ENCODE measurements around the gene SH3GLB2.
"Not testable (repeated sequence)": the region's sequence is repeated elsewhere in the genome, so short reads cannot be mapped to it uniquely, and the experiment has no call there.

SH3GLB2 gene

DNA sequence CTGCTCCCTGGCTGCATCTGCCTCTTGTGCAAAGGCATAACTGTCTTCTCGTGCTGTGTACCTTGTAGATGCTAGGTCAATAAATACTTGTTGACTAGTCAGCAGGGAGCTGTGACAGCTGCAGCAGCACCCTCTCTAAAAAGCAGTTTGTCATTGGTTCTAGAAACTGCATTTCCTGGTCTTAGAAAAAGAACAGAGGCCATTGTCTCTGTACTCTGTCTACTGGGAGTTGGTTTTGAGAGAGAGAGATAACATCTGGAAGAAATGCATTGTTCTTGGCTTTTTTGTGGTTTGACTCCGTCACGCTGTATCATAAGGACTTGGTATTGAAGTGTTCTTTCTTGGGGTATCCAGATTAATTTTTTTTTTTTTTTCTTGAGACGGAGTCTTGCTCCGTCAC, 32.3 kb downstream of the SH3GLB2 start:
- no peak overlapping the region for H3K4me3 ChIP-seq (ENCODE audit: low read length in 2 of 2)
- H3K9me3 ChIP-seq (ENCODE audit: control insufficient read depth in 2 of 2, low read length in 2 of 2) = no peaks in the 10 kb centered on the region
- H3K27me3 ChIP-seq (ENCODE audit: control insufficient read depth in 1 of 2, insufficient read depth in 2 of 2, low read length in 2 of 2) = no peaks in the 10 kb centered on the region
- H3K27ac ChIP-seq (ENCODE audit: low read length) = no peak overlapping the region
- no peak overlapping the region for H3K9ac ChIP-seq (ENCODE audit: low read length in 2 of 2)
- H3K36me3 ChIP-seq (ENCODE audit: control insufficient read depth in 2 of 2, insufficient read depth in 2 of 2, low read length in 2 of 2) = peaks cover 58 to 60% of the 10 kb centered on the region in 2 donors
- H3K4me1 ChIP-seq (ENCODE audit: control insufficient read depth, insufficient read depth, low read length) = no peaks in the 10 kb centered on the region

DNA sequence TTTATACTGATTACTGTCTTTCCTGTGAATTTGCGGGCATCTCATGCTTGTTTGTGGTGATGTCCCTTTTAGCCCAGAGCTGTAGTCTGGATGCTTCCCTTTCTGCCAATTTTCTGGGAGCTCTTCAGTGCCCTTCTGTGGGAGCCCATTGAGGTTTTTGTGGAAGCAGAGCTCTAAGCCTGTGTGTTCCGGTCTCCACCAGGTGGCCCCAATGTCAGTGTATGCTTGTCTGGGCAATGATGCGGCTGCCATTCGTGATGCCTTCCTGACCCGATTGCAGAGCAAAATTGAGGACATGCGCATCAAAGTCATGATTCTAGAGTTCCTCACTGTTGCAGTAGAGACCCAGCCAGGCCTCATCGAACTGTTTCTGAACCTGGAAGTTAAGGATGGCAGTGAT, 35.1 kb downstream of the SH3GLB2 start:
- Histone ChIP-seq H3K36me3 (ENCODE audit: control insufficient read depth in 2 of 2, insufficient read depth in 2 of 2, low read length in 2 of 2) (peaks cover 45 to 46% of the 10 kb centered on the region in 2 donors), H3K9ac (ENCODE audit: low read length in 2 of 2) (no peak overlapping the region), H3K4me1 (ENCODE audit: control insufficient read depth, insufficient read depth, low read length) (no peaks in the 10 kb centered on the region), H3K4me3 (ENCODE audit: low read length in 2 of 2) (no peak overlapping the region), H3K27me3 (ENCODE audit: control insufficient read depth in 1 of 2, insufficient read depth in 2 of 2, low read length in 2 of 2) (no peaks in the 10 kb centered on the region), H3K9me3 (ENCODE audit: control insufficient read depth in 2 of 2, low read length in 2 of 2) (no peaks in the 10 kb centered on the region), H3K27ac (ENCODE audit: low read length) (no peak overlapping the region)

DNA sequence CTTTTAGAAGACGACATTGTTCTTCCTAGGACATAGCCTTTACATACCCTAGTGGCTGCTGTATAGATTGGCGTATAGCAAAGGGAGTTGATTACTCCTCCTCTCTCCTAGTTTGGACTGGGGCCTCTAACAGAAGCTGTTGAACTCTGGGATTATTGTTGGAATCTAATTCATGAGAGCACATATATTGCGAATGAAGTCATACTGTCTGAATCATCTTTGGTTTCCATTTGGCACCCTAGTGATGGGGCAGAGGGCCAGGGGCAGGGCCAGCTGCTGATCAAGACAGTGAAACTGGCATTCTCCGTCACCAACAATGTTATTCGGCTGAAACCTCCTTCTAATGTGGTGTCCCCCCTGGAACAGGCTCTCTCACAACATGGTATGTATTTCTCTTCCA, 40.3 kb downstream of the SH3GLB2 start:
- Histone ChIP-seq H3K36me3 (ENCODE audit: control insufficient read depth in 2 of 2, insufficient read depth in 2 of 2, low read length in 2 of 2) (peaks cover 26 to 39% of the 10 kb centered on the region in 2 donors), H3K9me3 (ENCODE audit: control insufficient read depth in 2 of 2, low read length in 2 of 2) (no peaks in the 10 kb centered on the region), H3K27me3 (ENCODE audit: control insufficient read depth in 1 of 2, insufficient read depth in 2 of 2, low read length in 2 of 2) (no peaks in the 10 kb centered on the region), H3K4me3 (ENCODE audit: low read length in 2 of 2) (no peak overlapping the region), H3K27ac (ENCODE audit: low read length) (no peak overlapping the region), H3K4me1 (ENCODE audit: control insufficient read depth, insufficient read depth, low read length) (no peaks in the 10 kb centered on the region), H3K9ac (ENCODE audit: low read length in 2 of 2) (no peak overlapping the region)

DNA sequence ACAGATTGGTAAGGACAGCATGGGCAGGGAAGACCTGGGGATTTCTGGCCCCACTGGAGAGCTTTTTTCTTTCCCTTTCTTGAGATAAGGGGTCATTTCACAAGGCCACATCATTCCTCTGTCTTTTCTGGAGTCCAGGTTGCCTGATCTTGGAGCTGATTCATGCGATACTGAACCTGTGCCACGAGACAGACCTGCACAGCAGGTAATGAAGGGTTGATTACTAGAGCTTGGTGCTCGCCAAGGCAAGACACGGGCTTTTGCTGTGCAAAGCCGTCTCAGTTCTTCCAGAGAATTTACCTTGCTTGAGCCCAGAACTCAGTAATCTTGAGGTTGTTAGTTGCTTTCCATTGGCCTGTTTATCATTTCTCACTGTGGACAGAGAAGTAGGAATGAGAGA, 41.5 kb downstream of the SH3GLB2 start:
- no peak overlapping the region for H3K27ac ChIP-seq (ENCODE audit: low read length)
- no peak overlapping the region for H3K4me3 ChIP-seq (ENCODE audit: low read length in 2 of 2)
- no peak overlapping the region for H3K9ac ChIP-seq (ENCODE audit: low read length in 2 of 2)
- H3K27me3 ChIP-seq (ENCODE audit: control insufficient read depth in 1 of 2, insufficient read depth in 2 of 2, low read length in 2 of 2) = no peaks in the 10 kb centered on the region
- peaks cover 32 to 46% of the 10 kb centered on the region in 2 donors for H3K36me3 ChIP-seq (ENCODE audit: control insufficient read depth in 2 of 2, insufficient read depth in 2 of 2, low read length in 2 of 2)
- no peaks in the 10 kb centered on the region for H3K4me1 ChIP-seq (ENCODE audit: control insufficient read depth, insufficient read depth, low read length)
- H3K9me3 ChIP-seq (ENCODE audit: control insufficient read depth in 2 of 2, low read length in 2 of 2) = no peaks in the 10 kb centered on the region

DNA sequence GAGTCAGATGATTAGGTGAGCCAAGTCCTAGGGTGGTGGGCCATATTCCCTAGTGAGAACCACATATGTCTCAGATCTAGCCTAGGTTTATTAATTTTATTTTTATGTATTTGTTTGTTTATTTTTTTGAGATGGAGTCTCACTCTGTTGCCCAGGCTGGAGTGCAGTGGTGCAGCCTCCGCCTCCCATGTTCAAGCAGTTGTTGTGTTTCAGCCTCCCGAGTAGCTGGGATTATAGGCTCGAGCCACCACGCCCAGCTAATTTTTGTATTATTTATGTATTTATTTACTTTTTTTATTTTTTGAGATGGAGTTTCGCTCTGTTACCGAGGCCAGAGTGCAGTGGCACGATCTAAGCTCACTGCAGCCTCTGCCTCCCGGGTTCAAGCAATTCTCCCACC, 44.6 kb downstream of the SH3GLB2 start:
- H3K4me3 ChIP-seq (ENCODE audit: low read length in 2 of 2) = no peak overlapping the region
- no peaks in the 10 kb centered on the region for H3K27me3 ChIP-seq (ENCODE audit: control insufficient read depth in 1 of 2, insufficient read depth in 2 of 2, low read length in 2 of 2)
- peaks cover 49 to 66% of the 10 kb centered on the region in 2 donors for H3K36me3 ChIP-seq (ENCODE audit: control insufficient read depth in 2 of 2, insufficient read depth in 2 of 2, low read length in 2 of 2)
- H3K9ac ChIP-seq (ENCODE audit: low read length in 2 of 2) = no peak overlapping the region
- no peaks in the 10 kb centered on the region for H3K4me1 ChIP-seq (ENCODE audit: control insufficient read depth, insufficient read depth, low read length)
- no peaks in the 10 kb centered on the region for H3K9me3 ChIP-seq (ENCODE audit: control insufficient read depth in 2 of 2, low read length in 2 of 2)
- no peak overlapping the region for H3K27ac ChIP-seq (ENCODE audit: low read length)

DNA sequence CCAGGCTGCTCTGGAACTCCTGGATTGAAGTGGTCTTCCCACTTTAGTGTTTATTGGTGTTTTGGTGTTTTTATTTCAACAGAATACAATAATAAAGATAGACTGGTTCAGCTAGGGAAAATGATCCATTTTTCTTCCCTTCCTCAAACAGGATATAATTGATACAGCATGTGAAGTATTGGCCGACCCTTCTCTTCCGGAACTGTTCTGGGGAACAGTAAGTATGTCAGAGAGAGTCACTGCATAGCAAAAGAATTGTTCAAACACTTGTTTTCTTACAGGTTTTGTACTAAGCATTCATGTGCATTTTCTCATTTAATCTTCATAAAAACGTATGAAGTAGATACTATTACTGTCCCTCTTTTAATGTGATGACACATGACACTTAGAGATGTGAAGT, 49.0 kb downstream of the SH3GLB2 start:
- Histone ChIP-seq H3K9ac (ENCODE audit: low read length in 2 of 2) (no peak overlapping the region), H3K36me3 (ENCODE audit: control insufficient read depth in 2 of 2, insufficient read depth in 2 of 2, low read length in 2 of 2) (peaks cover 43 to 67% of the 10 kb centered on the region in 2 donors), H3K9me3 (ENCODE audit: control insufficient read depth in 2 of 2, low read length in 2 of 2) (no peaks in the 10 kb centered on the region), H3K27ac (ENCODE audit: low read length) (no peak overlapping the region), H3K4me1 (ENCODE audit: control insufficient read depth, insufficient read depth, low read length) (no peaks in the 10 kb centered on the region), H3K27me3 (ENCODE audit: control insufficient read depth in 1 of 2, insufficient read depth in 2 of 2, low read length in 2 of 2) (no peaks in the 10 kb centered on the region), H3K4me3 (ENCODE audit: low read length in 2 of 2) (no peak overlapping the region)

DNA sequence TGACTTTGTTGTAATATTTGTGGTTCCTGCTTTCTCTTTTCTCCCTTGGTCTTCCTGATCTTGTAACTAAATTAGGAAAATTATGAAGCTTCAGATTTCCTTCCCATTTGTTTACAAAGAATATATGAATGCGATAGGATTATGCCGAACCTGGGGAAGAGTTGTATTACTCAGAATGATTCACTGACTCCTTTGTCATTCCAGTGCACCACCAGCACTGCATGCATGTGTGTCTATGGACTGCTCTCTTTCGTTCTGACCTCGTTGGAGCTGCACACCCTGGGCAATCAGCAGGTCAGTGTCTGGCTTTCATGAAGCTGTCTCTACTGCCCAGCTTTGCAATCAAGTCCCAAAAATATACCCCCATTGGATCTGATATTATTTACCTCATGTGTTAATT, 55.2 kb downstream of the SH3GLB2 start:
- no peak overlapping the region for H3K27ac ChIP-seq (ENCODE audit: low read length)
- no peaks in the 10 kb centered on the region for H3K4me1 ChIP-seq (ENCODE audit: control insufficient read depth, insufficient read depth, low read length)
- H3K27me3 ChIP-seq (ENCODE audit: control insufficient read depth in 1 of 2, insufficient read depth in 2 of 2, low read length in 2 of 2) = no peaks in the 10 kb centered on the region
- no peak overlapping the region for H3K4me3 ChIP-seq (ENCODE audit: low read length in 2 of 2)
- H3K36me3 ChIP-seq (ENCODE audit: control insufficient read depth in 2 of 2, insufficient read depth in 2 of 2, low read length in 2 of 2) = peaks cover 31 to 60% of the 10 kb centered on the region in 2 donors
- H3K9me3 ChIP-seq (ENCODE audit: control insufficient read depth in 2 of 2, low read length in 2 of 2) = no peaks in the 10 kb centered on the region
- no peak overlapping the region for H3K9ac ChIP-seq (ENCODE audit: low read length in 2 of 2)

DNA sequence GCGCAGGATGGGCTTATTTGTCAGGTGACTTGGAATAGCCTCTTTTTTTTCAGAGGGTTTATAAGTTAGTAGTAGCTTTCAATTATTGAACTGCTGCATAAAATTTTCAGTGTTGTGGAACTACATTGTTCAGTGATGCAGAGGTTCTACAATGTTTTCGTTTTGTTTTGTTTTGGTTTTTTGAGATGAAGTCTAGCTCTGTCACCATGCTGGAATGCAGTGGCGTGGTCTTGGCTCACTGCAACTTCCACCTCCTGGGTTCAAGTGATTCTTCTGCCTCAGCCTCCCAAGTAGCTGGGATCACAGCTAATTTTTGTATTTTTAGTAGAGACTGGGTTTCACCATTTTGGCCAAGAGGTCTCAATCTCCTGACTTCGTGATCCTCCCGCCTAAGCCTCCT, 58.6 kb downstream of the SH3GLB2 start:
- no peak overlapping the region for H3K27ac ChIP-seq (ENCODE audit: low read length)
- peaks cover 23 to 38% of the 10 kb centered on the region in 2 donors for H3K36me3 ChIP-seq (ENCODE audit: control insufficient read depth in 2 of 2, insufficient read depth in 2 of 2, low read length in 2 of 2)
- H3K4me1 ChIP-seq (ENCODE audit: control insufficient read depth, insufficient read depth, low read length) = no peaks in the 10 kb centered on the region

DNA sequence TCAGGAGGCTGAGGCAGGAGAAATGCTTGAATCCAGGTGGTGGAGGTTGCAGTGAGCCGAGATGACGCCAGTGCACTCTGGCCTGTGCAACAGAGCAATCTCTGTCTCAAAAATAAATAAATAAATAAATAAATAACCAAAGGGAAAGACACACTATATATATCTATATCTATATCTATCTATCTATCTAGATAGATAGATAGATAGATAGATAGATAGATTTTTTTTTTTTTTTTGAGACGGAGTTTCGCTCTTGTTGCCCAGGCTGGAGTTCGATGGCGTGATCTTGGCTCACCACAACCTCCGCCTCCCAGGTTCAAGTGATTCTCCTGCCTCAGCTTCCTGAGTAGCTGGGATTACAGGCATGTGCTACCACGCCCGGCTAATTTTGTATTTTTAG, 66.7 kb downstream of the SH3GLB2 start:
- H3K27me3 ChIP-seq (ENCODE audit: control insufficient read depth in 1 of 2, insufficient read depth in 2 of 2, low read length in 2 of 2); H3K4me3 ChIP-seq (ENCODE audit: low read length in 2 of 2); H3K9ac ChIP-seq (ENCODE audit: low read length in 2 of 2); H3K27ac ChIP-seq (ENCODE audit: low read length); H3K9me3 ChIP-seq (ENCODE audit: control insufficient read depth in 2 of 2, low read length in 2 of 2); H3K4me1 ChIP-seq (ENCODE audit: control insufficient read depth, insufficient read depth, low read length): not testable (repeated sequence)
- H3K36me3 ChIP-seq (ENCODE audit: control insufficient read depth in 2 of 2, insufficient read depth in 2 of 2, low read length in 2 of 2) = peaks cover 17 to 25% of the 10 kb centered on the region in 2 donors

More for the DNA sequence above, 58.6 kb downstream of the SH3GLB2 start:
- H3K9me3 ChIP-seq (ENCODE audit: control insufficient read depth in 2 of 2, low read length in 2 of 2) = no peaks in the 10 kb centered on the region
- no peak overlapping the region for H3K4me3 ChIP-seq (ENCODE audit: low read length in 2 of 2)
- H3K27me3 ChIP-seq (ENCODE audit: control insufficient read depth in 1 of 2, insufficient read depth in 2 of 2, low read length in 2 of 2) = no peaks in the 10 kb centered on the region
- no peak overlapping the region for H3K9ac ChIP-seq (ENCODE audit: low read length in 2 of 2)

All from stomach smooth muscle (tissue), 2 donors.